ENCODE data around the gene CACNA2D3. TPM values are rescaled to one million over a fixed set of nuclear protein-coding genes. Genes with fewer than 3 reads are reported as not detected.

CACNA2D3 gene
- total and polyA plus RNA-seq, 12 donors: 0.26 to 13.7 (median 2.8) TPM; not detected in 1

- no peak for DNase-seq
- H3K27ac ChIP-seq: no peak overlapping the region
- intact Hi-C loops (cut with DNase I): no loop called here
These were observed 406.3 kb downstream of the CACNA2D3 start for GRCh38 chr3:54528668-54529067.

GRCh38 chr3:54530091-54530490 is 407.7 kb downstream of the CACNA2D3 start:
- Histone ChIP-seq H3K4me3 (no peak overlapping the region), H3K36me3 (replicated peaks in 1 of 2) (no peaks in the 10 kb centered on the region), H3K27me3 (no peaks in the 10 kb centered on the region), H3K27ac (no peak overlapping the region), H3K9me3 (replicated peaks in 1 of 3) (peaks cover 0 to 16% (median 0%) of the 10 kb centered on the region in 3 donors), H3K4me1 (replicated peaks in 1 of 2) (no peaks in the 10 kb centered on the region)
- WGBS, 4 donors: 89 to 95% (median 93%) methylated on average over 5 of the region's 5 CpGs
- DNase-seq: no peak
- TF ChIP-seq CTCF (IDR thresholded peaks at IDR 0.05) (no peak), POLR2A (IDR thresholded peaks at IDR 0.05) (no peak)
- intact Hi-C loops (cut with DNase I): no loop called here

More at GRCh38 chr3:54528668-54529067, 406.3 kb downstream of the CACNA2D3 start:
- 62 to 69% (median 64%) methylated on average over 3 of the region's 3 CpGs for WGBS, 4 donors
- no peaks in the 10 kb centered on the region for H3K27me3 ChIP-seq
- H3K4me1 ChIP-seq (replicated peaks in 1 of 2): no peaks in the 10 kb centered on the region
- H3K36me3 ChIP-seq (replicated peaks in 1 of 2): no peaks in the 10 kb centered on the region
- TF ChIP-seq CTCF (IDR thresholded peaks at IDR 0.05) (no peak), POLR2A (IDR thresholded peaks at IDR 0.05) (no peak)
- peaks cover 0 to 24% (median 6%) of the 10 kb centered on the region in 3 donors for H3K9me3 ChIP-seq (replicated peaks in 1 of 3)
- H3K4me3 ChIP-seq: no peak overlapping the region

- DNase-seq: no peak
- Histone ChIP-seq H3K4me3 (no peak overlapping the region), H3K9me3 (replicated peaks in 1 of 3) (peaks cover 0 to 7% (median 0%) of the 10 kb centered on the region in 3 donors), H3K27ac (no peak overlapping the region), H3K27me3 (no peaks in the 10 kb centered on the region), H3K4me1 (replicated peaks in 1 of 2) (no peaks in the 10 kb centered on the region), H3K36me3 (replicated peaks in 1 of 2) (no peaks in the 10 kb centered on the region)
- intact Hi-C loops (cut with DNase I): no loop called here
- TF ChIP-seq CTCF (IDR thresholded peaks at IDR 0.05) (no peak), POLR2A (IDR thresholded peaks at IDR 0.05) (no peak)
- WGBS, 4 donors: 50 to 55% (median 53%) methylated on average over 5 of the region's 5 CpGs
These were observed 408.6 kb downstream of the CACNA2D3 start for GRCh38 chr3:54530944-54531343.

GRCh38 chr3:54531741-54532140 is 409.4 kb downstream of the CACNA2D3 start:
- 77 to 88% (median 78%) methylated on average over 6 of the region's 6 CpGs for WGBS, 4 donors
- no peak for DNase-seq
- no peaks in the 10 kb centered on the region for H3K27me3 ChIP-seq

More at GRCh38 chr3:54531741-54532140, 409.4 kb downstream of the CACNA2D3 start:
- no peaks in the 10 kb centered on the region for H3K4me1 ChIP-seq (replicated peaks in 1 of 2)
- no peaks in the 10 kb centered on the region for H3K36me3 ChIP-seq (replicated peaks in 1 of 2)
- intact Hi-C loops (cut with DNase I): no loop called here
- no peaks in the 10 kb centered on the region for H3K9me3 ChIP-seq (replicated peaks in 1 of 3)
- TF ChIP-seq CTCF (IDR thresholded peaks at IDR 0.05) (no peak), POLR2A (IDR thresholded peaks at IDR 0.05) (no peak)
- H3K4me3 ChIP-seq: no peak overlapping the region
- H3K27ac ChIP-seq: no peak overlapping the region
